Neural cell (in vitro differentiated cells): ENCODE results near the gene MNS1. TPM values are rescaled to one million over a fixed set of nuclear protein-coding genes. Genes with fewer than 3 reads are reported as not detected.

Source experiments
- H2AFZ ChIP-seq: fragments of 200-600, 300-800 bp; sonication (generic), shearing (Covaris generic); 2 replicates; pipeline ENCODE4 v1.6.0; 2014; ENCODE audit warnings: low read depth, mild to moderate bottlenecking, antibody characterized with exemption, low read length, moderate library complexity
- H3F3A ChIP-seq: fragments of 200-600 bp; shearing (Covaris generic); 2 replicates; pipeline ENCODE4 v1.6.1; 2016; ENCODE audit warnings: mild to moderate bottlenecking, moderate library complexity, mixed read lengths, antibody characterized with exemption, low read length; ENCODE audit not compliant: insufficient read depth, poor library complexity, severe bottlenecking
- H3K27ac ChIP-seq: fragments of 200-600, 300-800 bp; sonication (generic), shearing (Covaris generic); 2 replicates; pipeline ENCODE4 v1.5.1; 2014; ENCODE audit warnings: mild to moderate bottlenecking, low read length, moderate library complexity
- H3K27me3 ChIP-seq: fragments of 300-800, 200-600 bp; sonication (generic), shearing (Covaris generic); 2 replicates; pipeline ENCODE4 v1.6.0; 2014; ENCODE audit warnings: mild to moderate bottlenecking, low read depth, low read length, moderate library complexity; ENCODE audit not compliant: insufficient read depth
- H3K36me3 ChIP-seq: fragments of 300-800, 200-600 bp; sonication (generic), shearing (Covaris generic); 2 replicates; pipeline ENCODE4 v1.5.1; 2014; ENCODE audit warnings: mild to moderate bottlenecking, antibody characterized with exemption, low read length, moderate library complexity; ENCODE audit not compliant: insufficient read depth
- H3K4me2 ChIP-seq: fragments of 300-800, 200-600 bp; sonication (generic), shearing (Covaris generic); 2 replicates; pipeline ENCODE4 v1.6.0; 2014; ENCODE audit warnings: mild to moderate bottlenecking, low read length
- H3K4me3 ChIP-seq: fragments of 300-800, 200-600 bp; sonication (generic), shearing (Covaris generic); 2 replicates; pipeline ENCODE4 v1.5.1; 2014; ENCODE audit warnings: mild to moderate bottlenecking, low read length, moderate library complexity
- H3K79me2 ChIP-seq: fragments of 200-600 bp; shearing (Covaris generic); replicated peaks from 2 replicates; pipeline ENCODE4 v1.6.0; 2014; ENCODE audit warnings: mild to moderate bottlenecking, low read length, moderate library complexity; ENCODE audit not compliant: insufficient read depth
- H3K9ac ChIP-seq: fragments of 300-800, 200-600 bp; sonication (generic), shearing (Covaris generic); 2 replicates; pipeline ENCODE4 v1.6.1; 2016; ENCODE audit warnings: mild to moderate bottlenecking, low read length, mixed read lengths
- H3K9me2 ChIP-seq: fragments of 200-600 bp; shearing (Covaris generic); 2 replicates; pipeline ENCODE4 v1.6.1; 2016; ENCODE audit warnings: mild to moderate bottlenecking, low read length, mixed read lengths; ENCODE audit not compliant: insufficient read depth
- H3K9me3 ChIP-seq: fragments of 200-600, 300-800 bp; sonication (generic), shearing (Covaris generic); 2 replicates; pipeline ENCODE4 v1.6.1; 2016; ENCODE audit warnings: mild to moderate bottlenecking, mixed run types, low read length, moderate library complexity, mixed read lengths
- H4K20me1 ChIP-seq: fragments of 200-600 bp; shearing (Covaris generic); 2 replicates; pipeline ENCODE4 v1.6.1; 2016; ENCODE audit warnings: mild to moderate bottlenecking, mixed run types; ENCODE audit not compliant: insufficient read depth
- CTCF ChIP-seq: fragments of 450-650 bp; IDR thresholded peaks from 2 replicates; pipeline ENCODE4 v1.5.1; 2014; ENCODE audit warnings: antibody characterized with exemption, mild to moderate bottlenecking, moderate library complexity; ENCODE audit not compliant: poor library complexity, severe bottlenecking
- EP300 ChIP-seq: fragments of 450-650 bp; conservative IDR thresholded peaks from 2 replicates; pipeline ENCODE4 v1.6.1; 2014; ENCODE audit warnings: antibody characterized with exemption, mild to moderate bottlenecking, moderate library complexity; ENCODE audit not compliant: poor library complexity, severe bottlenecking
- EZH2 ChIP-seq: fragments of 200-600, 300-800 bp; shearing (Covaris generic), sonication (generic); IDR thresholded peaks from 2 replicates; pipeline ENCODE4 v1.6.1; 2014; ENCODE audit warnings: antibody characterized with exemption, low read length, borderline replicate concordance, mild to moderate bottlenecking; ENCODE audit not compliant: insufficient read depth, poor library complexity, severe bottlenecking
- MXI1 ChIP-seq: fragments of 450-650 bp; conservative IDR thresholded peaks from 2 replicates; pipeline ENCODE4 v1.6.1; 2014; ENCODE audit warnings: antibody characterized with exemption, mild to moderate bottlenecking; ENCODE audit not compliant: poor library complexity, severe bottlenecking
- POLR2AphosphoS5 ChIP-seq: IDR thresholded peaks from 2 replicates; pipeline ENCODE4 v1.6.1; 2012
- RAD21 ChIP-seq: fragments of 450-650 bp; conservative IDR thresholded peaks from 2 replicates; pipeline ENCODE4 v1.6.1; 2014; ENCODE audit warnings: antibody characterized with exemption, mild to moderate bottlenecking, moderate library complexity
- REST ChIP-seq: IDR thresholded peaks from 2 replicates; pipeline ENCODE4 v1.6.1; 2012; ENCODE audit warnings: borderline replicate concordance
- SMC3 ChIP-seq: fragments of 450-650 bp; conservative IDR thresholded peaks from 2 replicates; pipeline ENCODE4 v1.6.1; 2014; ENCODE audit warnings: antibody characterized with exemption, mild to moderate bottlenecking, moderate library complexity; ENCODE audit not compliant: poor library complexity
- TAF1 ChIP-seq: IDR thresholded peaks from 2 replicates; pipeline ENCODE4 v1.6.1; 2012; ENCODE audit warnings: low read depth
- polyA plus RNA-seq: library from polyadenylated mRNA; depleted of rRNA; stranded (reverse); fragments of >200 nt; gene quantifications from 2 replicates; pipeline ENCODE4 v1.2.3, GENCODE V29; 2014

The MNS1 gene
- polyA plus RNA-seq, 1 donor from 2014 or later: not detected

GRCh38 chr15:56473017-56473416 is 8.1 kb upstream of the MNS1 start:
- H4K20me1 ChIP-seq: no peaks in the 10 kb centered on the region
- TF ChIP-seq EZH2: no peak
- TF ChIP-seq EP300: no peak
- no peak for TF ChIP-seq REST
- no peak for TF ChIP-seq MXI1
- TF ChIP-seq POLR2AphosphoS5: no peak
- no peak for TF ChIP-seq TAF1
- TF ChIP-seq CTCF: no peak
- no peak for TF ChIP-seq SMC3
- no peak for TF ChIP-seq RAD21

GRCh38 chr15:56472278-56472677 is 7.3 kb upstream of the MNS1 start:
- Histone ChIP-seq H2AFZ (no peak overlapping the region), H3K9ac (no peak overlapping the region), H3F3A (no peaks in the 10 kb centered on the region), H3K4me3 (no peak overlapping the region), H3K27me3 (no peaks in the 10 kb centered on the region), H4K20me1 (no peaks in the 10 kb centered on the region), H3K36me3 (no peaks in the 10 kb centered on the region), H3K9me2 (no peaks in the 10 kb centered on the region), H3K79me2 (no peaks in the 10 kb centered on the region), H3K4me2 (no peak overlapping the region), H3K9me3 (no peaks in the 10 kb centered on the region), H3K27ac (no peak overlapping the region)
- no peak for TF ChIP-seq CTCF
- no peak for TF ChIP-seq RAD21
- no peak for TF ChIP-seq POLR2AphosphoS5
- TF ChIP-seq TAF1: no peak
- no peak for TF ChIP-seq EZH2
- no peak for TF ChIP-seq EP300
- TF ChIP-seq SMC3: no peak
- no peak for TF ChIP-seq REST
- no peak for TF ChIP-seq MXI1

More at GRCh38 chr15:56473017-56473416, 8.1 kb upstream of the MNS1 start:
- no peak overlapping the region for H3K27ac ChIP-seq
- no peaks in the 10 kb centered on the region for H3K9me3 ChIP-seq
- no peaks in the 10 kb centered on the region for H3K9me2 ChIP-seq
- no peak overlapping the region for H2AFZ ChIP-seq
- no peaks in the 10 kb centered on the region for H3K79me2 ChIP-seq
- H3K4me3 ChIP-seq: no peak overlapping the region
- H3K36me3 ChIP-seq: no peaks in the 10 kb centered on the region
- H3F3A ChIP-seq: no peaks in the 10 kb centered on the region
- no peaks in the 10 kb centered on the region for H3K27me3 ChIP-seq
- no peak overlapping the region for H3K9ac ChIP-seq
- no peak overlapping the region for H3K4me2 ChIP-seq
